Endothelial cell of umbilical vein (primary cell): Measurements from ENCODE around the gene FHIP1B.
"Not testable (repeated sequence)": the region's sequence is repeated elsewhere in the genome, so short reads cannot be mapped to it uniquely, and the experiment has no call there.

ENCODE experiments used
- CTCF ChIP-seq, 2 donors: IDR thresholded peaks; 1 replicate in 1 of 2; 2 replicates in 1 of 2; pipeline ENCODE4 v1.5.1; 2011; ENCODE audit warnings: low read length in 2 of 2, mild to moderate bottlenecking in 2 of 2, moderate library complexity in 2 of 2, control low read depth in 1 of 2, inconsistent platforms in 1 of 2, low read depth in 1 of 2; ENCODE audit not compliant: insufficient read depth in 1 of 2; ENCODE audit errors: extremely low read depth in 1 of 2
- EZH2 ChIP-seq: IDR thresholded peaks from 2 replicates; pipeline ENCODE4 v1.6.1; 2012; ENCODE audit warnings: borderline replicate concordance, low read depth, mild to moderate bottlenecking, moderate library complexity, low read length, inconsistent platforms; ENCODE audit not compliant: severe bottlenecking
- GATA2 ChIP-seq: IDR thresholded peaks from 2 replicates; pipeline ENCODE4 v1.7.0; 2011; ENCODE audit warnings: low read depth, mild to moderate bottlenecking, moderate library complexity, mixed read lengths, low read length; ENCODE audit not compliant: insufficient read length, insufficient read depth

- TF ChIP-seq EZH2; CTCF (IDR thresholded peaks at IDR 0.05; ENCODE audit: extremely low read depth in 1 of 2, insufficient read depth in 1 of 2, low read depth in 1 of 2, low read length in 2 of 2); GATA2: not testable (repeated sequence)
Measured at GRCh38 chr11:6248897-6249296, 14.5 kb upstream of the FHIP1B start.
